T-helper 1 cell (primary cell): ENCODE data around the gene EFNA5.

Experiments used
- DNase-seq, 5 donors: peaks; one replicate each; pipeline ENCODE4 v3.0.0-alpha.2; 2012 to 2020

The EFNA5 gene

GRCh38 chr5:107602896-107603295 is 67.8 kb downstream of the EFNA5 start:
- DNase-seq, result no peak

GRCh38 chr5:107601076-107601475 is 69.7 kb downstream of the EFNA5 start:
- DNase-seq, result no peak

GRCh38 chr5:107598958-107599357 is 71.8 kb downstream of the EFNA5 start:
- no peak for DNase-seq

- no peak for DNase-seq
Measured at GRCh38 chr5:107597803-107598202, 72.9 kb downstream of the EFNA5 start.

GRCh38 chr5:107597247-107597646 is 73.5 kb downstream of the EFNA5 start:
- no peak for DNase-seq

GRCh38 chr5:107594253-107595045 is 76.3 kb downstream of the EFNA5 start:
- DNase-seq, result no peak

- DNase-seq, result no peak
Measured at GRCh38 chr5:107593009-107593408, 77.7 kb downstream of the EFNA5 start.

- DNase-seq, result no peak
Measured at GRCh38 chr5:107592515-107592914, 78.2 kb downstream of the EFNA5 start.

GRCh38 chr5:107590686-107591085 is 80.1 kb downstream of the EFNA5 start:
- no peak for DNase-seq

- no peak for DNase-seq
Measured at GRCh38 chr5:107589520-107590193, 81.1 kb downstream of the EFNA5 start.

- no peak for DNase-seq
Measured at GRCh38 chr5:107582625-107583024, 88.1 kb downstream of the EFNA5 start.

- DNase-seq, result no peak
Measured at GRCh38 chr5:107580889-107581820, 89.6 kb downstream of the EFNA5 start.

- DNase-seq, result no peak
Measured at GRCh38 chr5:107578051-107578635, 92.6 kb downstream of the EFNA5 start.

- no peak for DNase-seq
Measured at GRCh38 chr5:107577394-107577950, 93.3 kb downstream of the EFNA5 start.

GRCh38 chr5:107576736-107577393 is 93.9 kb downstream of the EFNA5 start:
- DNase-seq, result no peak

GRCh38 chr5:107576155-107576554 is 94.6 kb downstream of the EFNA5 start:
- no peak for DNase-seq

GRCh38 chr5:107574287-107574686 is 96.5 kb downstream of the EFNA5 start:
- no peak for DNase-seq

GRCh38 chr5:107572715-107573368 is 97.9 kb downstream of the EFNA5 start:
- DNase-seq, result no peak

- DNase-seq, result peak; percentile 63 to 77 (median 69)
Measured at GRCh38 chr5:107571621-107572536, 98.9 kb downstream of the EFNA5 start.
